Testis (tissue), 3 donors: Measurements from ENCODE around the gene PCNX3. TPM values are rescaled to one million over a fixed set of nuclear protein-coding genes. Genes with fewer than 3 reads are reported as not detected.

ENCODE experiments used
- DNase-seq: peaks from one replicate; pipeline ENCODE4 v3.0.0-alpha.2; 2019
- H3K27ac ChIP-seq, 2 donors: fragments of 200-600 bp; sonication (generic); one replicate each; pipeline ENCODE4 v1.5.1; 2019
- H3K27me3 ChIP-seq: fragments of 200-600 bp; sonication (generic); one replicate; pipeline ENCODE4 v1.5.1; 2019
- H3K36me3 ChIP-seq: fragments of 200-600 bp; sonication (generic); one replicate; pipeline ENCODE4 v1.5.1; 2017; ENCODE audit warnings: low read depth; ENCODE audit errors: missing control alignments
- H3K4me1 ChIP-seq: fragments of 200-600 bp; sonication (generic); one replicate; pipeline ENCODE4 v1.5.1; 2019
- H3K4me3 ChIP-seq, 2 donors: fragments of 200-600 bp; sonication (generic); one replicate each; pipeline ENCODE4 v1.5.1; 2017 to 2019
- H3K9me3 ChIP-seq: fragments of 200-600 bp; sonication (generic); one replicate; pipeline ENCODE4 v1.5.1; 2017
- CTCF ChIP-seq, 3 experiments: fragments of 450-650 bp in 2 of 3; fragments of 200-600 bp in 1 of 3; sonication (generic) in 1 of 3; IDR thresholded peaks; one replicate each; pipeline ENCODE4 v1.5.1; 2016 to 2019; ENCODE audit warnings: antibody characterized with exemption in 3 of 3, mild to moderate bottlenecking in 2 of 3, moderate library complexity in 1 of 3
- POLR2A ChIP-seq: fragments of 450-650 bp; IDR thresholded peaks from one replicate; pipeline ENCODE4 v1.6.1; 2017; ENCODE audit warnings: antibody characterized with exemption, mild to moderate bottlenecking, moderate library complexity
- WGBS, 2 donors: methylation state at CpG; one replicate each; pipeline ENCODE4 v1.1.5; 2018; 5-methylcytosine and 5-hydroxymethylcytosine counted together
- intact Hi-C: fragments of 100-400 bp; cut with DNase I; formaldehyde crosslinking; loops from one replicate; pipeline ENCODE4 v1.15.1; 2023; ENCODE audit warnings: low total_unique reads
- polyA plus RNA-seq: library from polyadenylated mRNA; stranded (reverse); fragments of 350-450 nt; fragmentation: Illumina TruSeq; extraction: RNeasy Lipid Tissue Mini Kit (QIAGEN cat#74804); gene quantifications from one replicate; pipeline ENCODE4 v1.2.3, GENCODE V29; 2014; ENCODE audit warnings: low read depth, low replicate concordance; ENCODE audit not compliant: insufficient read depth
- total RNA-seq, 2 donors: library from RNA; depleted of rRNA; stranded (reverse); fragments of >200 nt; gene quantifications; one replicate each; pipeline ENCODE4 v1.2.3, GENCODE V29; 2016

PCNX3 gene
- total and polyA plus RNA-seq, 3 donors from 2014 or later, result 61.4 to 87.6 (median 78.4) TPM

- no peak for DNase-seq
- intact Hi-C loops, result no loop called here
- peaks cover 8% of the 10 kb centered on the region for H3K4me1 ChIP-seq
- TF ChIP-seq POLR2A, result no peak
- TF ChIP-seq CTCF (IDR thresholded peaks at IDR 0.05), result no peak
- no peaks in the 10 kb centered on the region for H3K27me3 ChIP-seq
- WGBS, 2 donors, result 88 to 89% methylated on average over 3 to 30 of the region's 30 CpGs
- no peak overlapping the region for H3K4me3 ChIP-seq
- no peaks in the 10 kb centered on the region for H3K9me3 ChIP-seq
- H3K27ac ChIP-seq, result no peak overlapping the region
- no peaks in the 10 kb centered on the region for H3K36me3 ChIP-seq
These were observed 9.5 kb downstream of the PCNX3 start for GRCh38 chr11:65624931-65625627.

- Histone ChIP-seq H3K4me1 (peaks cover 15% of the 10 kb centered on the region), H3K4me3 (no peak overlapping the region), H3K9me3 (no peaks in the 10 kb centered on the region), H3K27me3 (no peaks in the 10 kb centered on the region), H3K27ac (no peak overlapping the region), H3K36me3 (no peaks in the 10 kb centered on the region)
- intact Hi-C loops, result no loop called here
- no peak for TF ChIP-seq POLR2A
- TF ChIP-seq CTCF (IDR thresholded peaks at IDR 0.05), result peak; percentile 40 to 64 (median 56)
- WGBS, 2 donors, result 58 to 71% methylated on average over 29 to 30 of the region's 30 CpGs
- DNase-seq, result peak; percentile 78
These were observed 10.2 kb downstream of the PCNX3 start for GRCh38 chr11:65625628-65626342.

- 93 to 95% methylated on average over 8 to 13 of the region's 13 CpGs for WGBS, 2 donors
- Histone ChIP-seq H3K9me3 (no peaks in the 10 kb centered on the region), H3K4me1 (peaks cover 18% of the 10 kb centered on the region), H3K27me3 (no peaks in the 10 kb centered on the region), H3K36me3 (no peaks in the 10 kb centered on the region), H3K4me3 (no peak overlapping the region), H3K27ac (no peak overlapping the region)
- TF ChIP-seq CTCF (IDR thresholded peaks at IDR 0.05) (no peak), POLR2A (no peak)
- intact Hi-C loops, result no loop called here
- DNase-seq, result no peak
These were observed 11.6 kb downstream of the PCNX3 start for GRCh38 chr11:65627202-65627601.

- TF ChIP-seq CTCF (IDR thresholded peaks at IDR 0.05) (no peak), POLR2A (no peak)
- H3K27ac ChIP-seq, result peak overlapping the region in 1 of 2 donors; percentile 72
- no peaks in the 10 kb centered on the region for H3K27me3 ChIP-seq
- no peaks in the 10 kb centered on the region for H3K9me3 ChIP-seq
- intact Hi-C loops, result no loop called here
- 44 to 91% methylated on average over 5 to 11 of the region's 14 CpGs for WGBS, 2 donors
- H3K36me3 ChIP-seq, result no peaks in the 10 kb centered on the region
- DNase-seq, result peak; percentile 77
- H3K4me3 ChIP-seq, result no peak overlapping the region
- H3K4me1 ChIP-seq, result peaks cover 18% of the 10 kb centered on the region
These were observed 14.0 kb downstream of the PCNX3 start for GRCh38 chr11:65629579-65629978.
